Measurements from ENCODE around the gene TRRAP. TPM values are rescaled to one million over a fixed set of nuclear protein-coding genes. Genes with fewer than 3 reads are reported as not detected.

The TRRAP gene
- total and polyA plus RNA-seq, 2 of the 4 experiments (the other 2 are of a cell fraction): 12.5 to 18.1 TPM

- Histone ChIP-seq H2AFZ (replicated peaks; ENCODE audit: low read length, poor library complexity) (no peak overlapping the region), H3K79me1 (ENCODE audit: low read depth in 1 of 2, low read length in 2 of 2) (peaks cover 0 to 21% of the 10 kb centered on the region in 2 experiments; a peak in 3 of 4 replicates), H2AK9ac (replicated peaks; ENCODE audit: low read depth, low read length, poor library complexity) (no peak overlapping the region), H4K8ac (ENCODE audit: low read depth in 2 of 2, low read length in 2 of 2) (no peak overlapping the region), H3K9ac (ENCODE audit: low read depth, low read length) (no peak overlapping the region), H2AK5ac (ENCODE audit: low read depth, low read length) (no peak overlapping the region), H3K9me1 (ENCODE audit: insufficient read depth, low read length) (peaks cover 11% of the 10 kb centered on the region), H2BK120ac (ENCODE audit: low read depth, low read length) (no peak overlapping the region), H2BK20ac (ENCODE audit: low read depth, low read length) (no peak overlapping the region), H3K4ac (ENCODE audit: low read depth, low read length) (no peak overlapping the region), H4K91ac (ENCODE audit: insufficient read depth, low read depth, low read length) (no peak overlapping the region), H3K9me3 (ENCODE audit: control insufficient read depth, insufficient read depth, low read length) (no peaks in the 10 kb centered on the region), H3K27ac (ENCODE audit: insufficient read depth, low read length) (no peak overlapping the region), H2BK15ac (ENCODE audit: low read depth, low read length) (no peak overlapping the region), H3K36me3 (ENCODE audit: control insufficient read depth, insufficient read depth, low read length) (peaks cover 54% of the 10 kb centered on the region), H4K20me1 (ENCODE audit: insufficient read depth, low read length) (peaks cover 13% of the 10 kb centered on the region; the same call in 1 of the 2 replicates), H4K5ac (ENCODE audit: low read depth, low read length) (no peak overlapping the region), H3K18ac (ENCODE audit: low read depth, low read length) (no peak overlapping the region), H3K4me3 (ENCODE audit: insufficient read depth, low read depth, low read length) (no peak overlapping the region), H3K56ac (ENCODE audit: extremely low read depth, insufficient read depth, low read length) (no peak overlapping the region), H3K4me2 (ENCODE audit: low read depth, low read length) (no peak overlapping the region), H2BK5ac (ENCODE audit: low read depth, low read length, poor library complexity, severe bottlenecking) (no peak overlapping the region), H3K4me1 (ENCODE audit: control insufficient read depth, insufficient read depth, low read length) (peaks cover 9% of the 10 kb centered on the region), H3K23ac (ENCODE audit: low read depth, low read length) (no peak overlapping the region), H3K14ac (replicated peaks; ENCODE audit: low read depth, low read length) (no peak overlapping the region), H3K27me3 (ENCODE audit: control insufficient read depth, insufficient read depth, low read length) (no peaks in the 10 kb centered on the region)
- dilution Hi-C loops (cut with HindIII; ENCODE audit: low sequenced_read_pairs, unreplicated experiment) (no loop called here), in situ Hi-C loops (cut with MboI; ENCODE audit: low sequenced_read_pairs) (no loop called here), intact Hi-C loops (cut with micrococcal nuclease) (no loop called here)
- no TSS peak for BruUV-seq (replicated peaks)
- 98% methylated on average over 9 of the region's 15 CpGs; no CpG with 5 or more reads in 1 of the 2 experiments for WGBS, 2 experiments (ENCODE audit: extremely low coverage in 2 of 2, insufficient read length in 1 of 2)
- TF ChIP-seq POLR2A (IDR thresholded peaks at IDR 0.05; ENCODE audit: low read depth, low read length) (no peak), USF2 (IDR thresholded peaks at IDR 0.05; ENCODE audit: low read depth, low read length) (no peak), RAD21 (IDR thresholded peaks at IDR 0.05; ENCODE audit: low read length) (no peak), CEBPB (IDR thresholded peaks at IDR 0.05; ENCODE audit: low read depth, low read length) (no peak), RCOR1 (IDR thresholded peaks at IDR 0.05; ENCODE audit: insufficient replicate concordance, low read length) (no peak), SMC3 (IDR thresholded peaks at IDR 0.05; ENCODE audit: low read depth, low read length) (no peak), MAZ (IDR thresholded peaks at IDR 0.05; ENCODE audit: borderline replicate concordance, low read depth, low read length) (no peak), CTCF (conservative IDR thresholded peaks at IDR 0.05; ENCODE audit: low read depth, low read length) (no peak)
- CTCF ChIA-PET: no interaction called here
- POLR2A ChIA-PET (ENCODE audit: unreplicated experiment): no interaction called here
- ATAC-seq (ENCODE audit: low read depth) (no peak), DNase-seq (no peak)
These were observed 48.8 kb downstream of the TRRAP start for GRCh38 chr7:98927125-98927524.
